Measurements from ENCODE around the gene TMEM217. TPM values are rescaled to one million over a fixed set of nuclear protein-coding genes. Genes with fewer than 3 reads are reported as not detected.
A peak's percentile ranks its signal among the peaks of the same experiment; 100 is the strongest.

The TMEM217 gene
- total and polyA plus RNA-seq, 7 experiments from 2014 or later: 0.28 to 2.8 (median 0.78) TPM; not detected in 2

DNA sequence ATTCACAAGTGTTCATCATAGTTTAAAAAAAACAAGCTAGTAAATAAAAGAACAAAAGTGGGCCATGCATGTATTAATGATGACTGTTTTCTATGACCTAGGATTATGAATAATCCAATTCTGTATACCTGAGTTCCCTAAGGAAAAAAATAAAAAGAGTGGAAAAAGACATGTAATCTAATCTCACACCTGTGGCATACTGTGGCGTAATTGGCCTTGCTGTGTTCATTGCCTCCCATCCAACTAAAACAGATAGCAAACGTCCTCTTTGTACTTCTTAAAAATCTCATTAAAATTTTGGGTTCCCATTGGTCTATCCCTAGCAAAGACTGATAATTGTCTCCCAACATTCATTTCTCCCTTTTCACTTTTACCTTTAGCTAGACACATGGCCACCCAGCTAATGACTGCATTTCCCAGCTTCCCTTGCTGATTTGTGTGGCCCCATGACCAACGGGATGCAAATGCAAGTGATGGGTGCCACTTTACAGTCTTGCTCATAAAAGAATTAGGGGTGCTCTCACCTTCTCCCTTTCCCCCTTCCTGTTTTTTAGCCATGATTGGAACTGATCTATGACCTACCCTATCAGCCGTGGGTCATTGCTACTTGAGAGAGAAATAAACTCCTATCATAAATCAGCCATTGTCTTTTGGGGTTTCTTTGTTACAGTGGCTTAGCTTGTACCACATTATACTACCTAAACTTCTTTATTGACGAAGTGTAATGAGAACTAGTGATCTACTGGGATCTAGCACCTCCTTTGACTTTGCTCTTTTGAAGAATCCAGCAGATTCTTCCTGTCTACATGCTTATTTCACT, 32.4 kb downstream of the TMEM217 start:
- DNase-seq (no peak), ATAC-seq (no peak)
- no peaks in the 10 kb centered on the region for H3K27me3 ChIP-seq (ENCODE audit: control insufficient read depth in 2 of 2, insufficient read depth in 2 of 2, low read length in 2 of 2)
- Mint-ChIP-seq H3K9me3 (peaks cover 0 to 2% (median 0%) of the 10 kb centered on the region in 11 donors), H3K4me1 (peaks cover 11 to 21% (median 13%) of the 10 kb centered on the region in 7 donors), H3K4me3 (peak overlapping the region in 1 of 10 donors; percentile 3), H3K36me3 (peaks cover 0 to 6% (median 0%) of the 10 kb centered on the region in 5 donors), H3K27ac (no peak overlapping the region), H3K27me3 (no peaks in the 10 kb centered on the region)
- ChIA-PET POLR2A (no interaction called here), CTCF (interaction anchor here (1.0 to 1.5 kb wide), 2 partner anchors 207 kb away, joined by 3 to 6 read pairs; no protein-coding TSS in a partner anchor)
- no peaks in the 10 kb centered on the region for H3K36me3 ChIP-seq (ENCODE audit: control insufficient read depth in 2 of 3, insufficient read depth in 3 of 3, low read length in 3 of 3)
- H3K9me3 ChIP-seq (ENCODE audit: control insufficient read depth in 2 of 3, low read length in 3 of 3): no peaks in the 10 kb centered on the region
- intact Hi-C loops (cut with micrococcal nuclease): no loop called here
- H3K4me1 ChIP-seq (ENCODE audit: control insufficient read depth in 2 of 2, insufficient read depth in 2 of 2, low read length in 2 of 2): peaks cover 4% of the 10 kb centered on the region in 2 donors
- H3K27ac ChIP-seq (ENCODE audit: low read depth, low read length): no peak overlapping the region
- no peak overlapping the region for H3K4me3 ChIP-seq (ENCODE audit: low read length)

DNA sequence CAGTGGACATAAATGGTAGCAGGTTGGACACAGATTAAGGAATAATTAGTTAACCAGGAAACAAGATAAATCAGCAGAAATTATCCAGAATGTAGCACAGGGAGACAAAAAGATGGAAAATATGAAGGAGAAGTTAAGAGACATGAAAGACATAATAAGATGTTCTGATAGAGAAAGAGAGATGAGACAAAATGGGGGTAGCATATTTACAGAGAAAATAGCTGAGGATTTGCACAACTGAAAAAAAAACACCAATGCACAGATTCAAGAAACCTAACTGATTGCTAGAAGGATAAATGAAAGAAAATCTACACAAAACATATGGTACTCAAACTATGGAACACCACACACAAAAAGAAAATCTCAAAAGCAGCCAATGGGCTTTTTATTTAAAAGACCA, 35.0 kb downstream of the TMEM217 start:
- DNase-seq (no peak), ATAC-seq (no peak)
- intact Hi-C loops (cut with micrococcal nuclease): loop anchor here (1.0 to 2.0 kb wide), 3 partner anchors 34 to 469 kb away; partner anchors contain the start of gene TBC1D22B (in 2 of the 2)
- Mint-ChIP-seq H3K27me3 (no peaks in the 10 kb centered on the region), H3K9me3 (peaks cover 0 to 2% (median 0%) of the 10 kb centered on the region in 11 donors), H3K27ac (peak overlapping the region in 4 of 9 donors; percentile 13 to 59 (median 31)), H3K4me1 (peaks cover 12 to 38% (median 13%) of the 10 kb centered on the region in 7 donors), H3K36me3 (peaks cover 0 to 11% (median 0%) of the 10 kb centered on the region in 5 donors), H3K4me3 (peak overlapping the region; percentile 77 to 91 (median 86))
- H3K36me3 ChIP-seq (ENCODE audit: control insufficient read depth in 2 of 3, insufficient read depth in 3 of 3, low read length in 3 of 3): no peaks in the 10 kb centered on the region
- H3K27me3 ChIP-seq (ENCODE audit: control insufficient read depth in 2 of 2, insufficient read depth in 2 of 2, low read length in 2 of 2): no peaks in the 10 kb centered on the region
- H3K9me3 ChIP-seq (ENCODE audit: control insufficient read depth in 2 of 3, low read length in 3 of 3): no peaks in the 10 kb centered on the region
- ChIA-PET POLR2A (interaction anchor here (0.7 to 1.6 kb wide), 2 partner anchors 36 to 296 kb away, joined by 3 to 4 read pairs; no protein-coding TSS in a partner anchor), CTCF (interaction anchor here (4.5 kb wide), 1 partner anchor 204 kb away, joined by 23 read pairs; no protein-coding TSS in a partner anchor)
- H3K27ac ChIP-seq (ENCODE audit: low read depth, low read length): peak overlapping the region; percentile 47
- peaks cover 4% of the 10 kb centered on the region in 2 donors for H3K4me1 ChIP-seq (ENCODE audit: control insufficient read depth in 2 of 2, insufficient read depth in 2 of 2, low read length in 2 of 2)
- H3K4me3 ChIP-seq (ENCODE audit: low read length): peak overlapping the region; percentile 60

DNA sequence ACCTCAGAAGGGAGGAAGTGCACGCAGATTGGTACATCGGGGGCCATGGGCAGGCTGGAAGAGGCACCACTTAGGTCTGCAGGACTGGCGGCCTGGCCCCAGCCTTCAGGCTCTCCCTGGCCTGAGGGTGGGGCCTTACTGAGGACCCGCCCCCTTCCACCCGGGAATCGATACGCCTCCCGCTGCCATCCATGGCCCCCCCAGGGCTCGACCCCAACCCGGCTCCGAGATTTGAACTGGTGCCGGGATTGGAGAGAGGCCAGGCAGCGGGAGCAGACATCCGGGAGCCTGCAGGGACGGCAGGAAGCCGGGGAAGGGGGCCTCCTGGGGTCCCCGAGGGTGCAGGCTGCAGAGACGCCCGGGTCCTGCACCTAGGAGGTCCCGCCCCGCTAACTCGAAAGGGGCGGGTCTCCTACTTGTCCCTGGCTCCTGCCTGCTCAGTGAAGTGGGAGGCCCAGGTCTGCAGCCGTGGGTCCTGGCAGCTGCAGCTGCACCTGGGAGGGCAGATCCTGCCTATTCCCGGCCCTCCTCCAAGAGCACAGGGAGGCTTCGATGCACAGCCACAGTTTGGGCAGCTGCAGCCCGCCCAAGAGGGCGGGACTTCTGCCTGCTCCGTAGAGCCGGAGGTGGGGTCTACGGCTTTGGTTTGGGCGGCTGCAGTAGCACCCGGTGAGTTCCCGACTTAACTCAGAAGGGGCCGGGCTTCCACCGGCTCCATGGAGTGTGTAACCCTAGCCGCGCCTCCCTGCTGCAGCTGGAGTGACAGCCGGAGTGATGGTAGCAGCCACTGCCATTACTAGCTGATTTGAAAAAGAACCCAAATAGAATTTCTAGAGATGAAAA, 35.6 kb downstream of the TMEM217 start:
- Histone ChIP-seq H3K4me1 (ENCODE audit: control insufficient read depth in 2 of 2, insufficient read depth in 2 of 2, low read length in 2 of 2) (peaks cover 4% of the 10 kb centered on the region in 2 donors), H3K27ac (ENCODE audit: low read depth, low read length) (peak overlapping the region; percentile 47), H3K4me3 (ENCODE audit: low read length) (peak overlapping the region; percentile 60), H3K36me3 (ENCODE audit: control insufficient read depth in 2 of 3, insufficient read depth in 3 of 3, low read length in 3 of 3) (no peaks in the 10 kb centered on the region), H3K9me3 (ENCODE audit: control insufficient read depth in 2 of 3, low read length in 3 of 3) (no peaks in the 10 kb centered on the region), H3K27me3 (ENCODE audit: control insufficient read depth in 2 of 2, insufficient read depth in 2 of 2, low read length in 2 of 2) (no peaks in the 10 kb centered on the region)
- Mint-ChIP-seq H3K4me1 (peaks cover 12 to 38% (median 13%) of the 10 kb centered on the region in 7 donors), H3K4me3 (peak overlapping the region; percentile 77 to 91 (median 86)), H3K9me3 (peaks cover 0 to 2% (median 0%) of the 10 kb centered on the region in 11 donors), H3K36me3 (peaks cover 0 to 11% (median 0%) of the 10 kb centered on the region in 5 donors), H3K27me3 (no peaks in the 10 kb centered on the region), H3K27ac (peak overlapping the region in 7 of 9 donors; percentile 13 to 76 (median 68))
- ATAC-seq: peak; percentile 94
- ChIA-PET CTCF (interaction anchor here (1.0 to 4.5 kb wide), 2 partner anchors 51 to 203 kb away, joined by 3 to 23 read pairs; no protein-coding TSS in a partner anchor), POLR2A (interaction anchor here (0.7 to 1.6 kb wide), 4 partner anchors 37 to 295 kb away, joined by 3 to 4 read pairs (median 3); partner anchors contain the start of gene MTCH1)
- intact Hi-C loops (cut with micrococcal nuclease): loop anchor here (1.0 to 2.0 kb wide), 3 partner anchors 35 to 470 kb away; partner anchors contain the start of gene TBC1D22B (in 2 of the 2)
- DNase-seq: peak; percentile 45 to 74 (median 66)

DNA sequence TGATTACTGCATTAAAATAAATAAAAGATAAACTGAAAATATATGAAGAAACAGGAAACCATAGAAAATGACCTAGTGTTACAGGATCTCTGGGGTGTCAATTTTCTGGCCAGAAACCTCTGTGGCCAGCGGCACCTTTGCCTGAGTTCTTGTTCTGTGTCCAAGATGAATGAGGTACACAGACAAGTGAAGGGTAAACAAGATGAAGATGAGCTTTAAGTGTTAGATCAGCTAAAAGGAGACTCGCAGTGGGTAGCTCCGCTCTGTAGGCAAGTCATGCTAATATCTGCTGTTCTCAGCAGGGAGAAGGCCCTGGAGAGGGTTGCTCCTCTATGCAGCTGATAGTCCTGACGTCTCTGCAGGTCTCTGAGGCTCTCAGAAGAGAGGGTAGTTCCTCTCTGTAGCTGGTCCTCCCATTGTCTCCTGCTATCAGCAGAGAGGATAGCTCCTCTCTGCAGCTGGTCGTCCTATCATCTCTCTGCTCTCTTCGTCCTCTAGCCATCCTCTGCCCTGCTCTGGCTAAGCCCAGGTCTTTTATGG, 36.3 kb downstream of the TMEM217 start:
- intact Hi-C loops (cut with micrococcal nuclease): loop anchor here (1.0 to 2.0 kb wide), 3 partner anchors 36 to 471 kb away; partner anchors contain the start of gene TBC1D22B (in 2 of the 2)
- no peak overlapping the region for H3K27ac ChIP-seq (ENCODE audit: low read depth, low read length)
- no peaks in the 10 kb centered on the region for H3K9me3 ChIP-seq (ENCODE audit: control insufficient read depth in 2 of 3, low read length in 3 of 3)
- Mint-ChIP-seq H3K27me3 (no peaks in the 10 kb centered on the region), H3K27ac (peak overlapping the region in 5 of 9 donors; percentile 28 to 76 (median 73)), H3K4me1 (peaks cover 12 to 38% (median 13%) of the 10 kb centered on the region in 7 donors), H3K9me3 (peaks cover 0 to 2% (median 0%) of the 10 kb centered on the region in 11 donors), H3K36me3 (peaks cover 0 to 8% (median 0%) of the 10 kb centered on the region in 5 donors), H3K4me3 (peak overlapping the region; percentile 77 to 91 (median 86))
- POLR2A ChIA-PET: interaction anchor here (0.9 to 1.5 kb wide), 2 partner anchors 192 to 236 kb away, joined by 3 read pairs; partner anchors contain the start of gene MTCH1
- H3K27me3 ChIP-seq (ENCODE audit: control insufficient read depth in 2 of 2, insufficient read depth in 2 of 2, low read length in 2 of 2): no peaks in the 10 kb centered on the region
- DNase-seq (no peak), ATAC-seq (no peak)
- H3K36me3 ChIP-seq (ENCODE audit: control insufficient read depth in 2 of 3, insufficient read depth in 3 of 3, low read length in 3 of 3): no peaks in the 10 kb centered on the region
- CTCF ChIA-PET: interaction anchor here (0.6 to 4.5 kb wide), 3 partner anchors 50 to 203 kb away, joined by 3 to 23 read pairs (median 3); no protein-coding TSS in a partner anchor
- H3K4me1 ChIP-seq (ENCODE audit: control insufficient read depth in 2 of 2, insufficient read depth in 2 of 2, low read length in 2 of 2): peaks cover 4% of the 10 kb centered on the region in 2 donors
- peak overlapping the region; percentile 60 for H3K4me3 ChIP-seq (ENCODE audit: low read length)

DNA sequence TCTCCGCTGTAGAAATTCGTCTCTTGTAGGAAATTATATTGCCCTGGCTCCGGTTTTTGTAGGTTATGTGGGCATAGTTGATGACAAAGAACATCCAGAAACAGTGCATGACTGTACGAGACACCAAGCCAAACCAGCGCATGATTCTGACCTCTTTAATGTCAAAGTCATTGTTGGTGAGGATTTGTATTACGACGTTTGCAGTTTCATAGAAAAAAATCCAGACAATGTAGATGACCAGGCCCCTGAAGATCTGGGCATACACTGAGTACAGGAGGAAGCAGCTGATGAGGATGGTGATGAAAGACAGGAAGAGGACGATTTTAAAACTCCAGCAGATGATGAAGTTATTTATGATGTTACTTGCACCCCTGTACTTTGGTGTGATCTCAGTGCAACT, 39.4 kb downstream of the TMEM217 start:
- H3K36me3 Mint-ChIP-seq: peaks cover 0 to 9% (median 0%) of the 10 kb centered on the region in 5 donors
- peaks cover 0 to 2% (median 0%) of the 10 kb centered on the region in 11 donors for H3K9me3 Mint-ChIP-seq
- peaks cover 12 to 34% (median 13%) of the 10 kb centered on the region in 7 donors for H3K4me1 Mint-ChIP-seq
- intact Hi-C loops (cut with micrococcal nuclease): no loop called here
- no peak overlapping the region for H3K27ac Mint-ChIP-seq
- ATAC-seq: no peak
- ChIA-PET CTCF (no interaction called here), POLR2A (no interaction called here)
- DNase-seq: no peak
- Histone ChIP-seq H3K9me3 (ENCODE audit: control insufficient read depth in 2 of 3, low read length in 3 of 3) (no peaks in the 10 kb centered on the region), H3K27me3 (ENCODE audit: control insufficient read depth in 2 of 2, insufficient read depth in 2 of 2, low read length in 2 of 2) (no peaks in the 10 kb centered on the region), H3K27ac (ENCODE audit: low read depth, low read length) (no peak overlapping the region), H3K4me3 (ENCODE audit: low read length) (no peak overlapping the region), H3K36me3 (ENCODE audit: control insufficient read depth in 2 of 3, insufficient read depth in 3 of 3, low read length in 3 of 3) (no peaks in the 10 kb centered on the region), H3K4me1 (ENCODE audit: control insufficient read depth in 2 of 2, insufficient read depth in 2 of 2, low read length in 2 of 2) (peaks cover 4% of the 10 kb centered on the region in 2 donors)
- no peak overlapping the region for H3K4me3 Mint-ChIP-seq
- H3K27me3 Mint-ChIP-seq: peaks cover 0 to 3% (median 0%) of the 10 kb centered on the region in 5 donors
